Right renal cortex interstitium (tissue), 3 donors: ENCODE data around the gene ACOT2. TPM values are rescaled to one million over a fixed set of nuclear protein-coding genes. Genes with fewer than 3 reads are reported as not detected.
"Not testable (repeated sequence)": the region's sequence is repeated elsewhere in the genome, so short reads cannot be mapped to it uniquely, and the experiment has no call there.

Source experiments
- DNase-seq, 3 donors: peaks; one replicate each; pipeline ENCODE4 v3.0.0-alpha.2; 2013; ENCODE audit warnings: low read depth in 3 of 3, low spot score in 2 of 3
- polyA plus RNA-seq, 3 donors: library from polyadenylated mRNA; unstranded; fragments of 120-200 nt; gene quantifications; one replicate each; pipeline ENCODE4 v1.2.1, GENCODE V29; 2013; ENCODE audit not compliant: insufficient read length in 3 of 3

Gene ACOT2, protein sequence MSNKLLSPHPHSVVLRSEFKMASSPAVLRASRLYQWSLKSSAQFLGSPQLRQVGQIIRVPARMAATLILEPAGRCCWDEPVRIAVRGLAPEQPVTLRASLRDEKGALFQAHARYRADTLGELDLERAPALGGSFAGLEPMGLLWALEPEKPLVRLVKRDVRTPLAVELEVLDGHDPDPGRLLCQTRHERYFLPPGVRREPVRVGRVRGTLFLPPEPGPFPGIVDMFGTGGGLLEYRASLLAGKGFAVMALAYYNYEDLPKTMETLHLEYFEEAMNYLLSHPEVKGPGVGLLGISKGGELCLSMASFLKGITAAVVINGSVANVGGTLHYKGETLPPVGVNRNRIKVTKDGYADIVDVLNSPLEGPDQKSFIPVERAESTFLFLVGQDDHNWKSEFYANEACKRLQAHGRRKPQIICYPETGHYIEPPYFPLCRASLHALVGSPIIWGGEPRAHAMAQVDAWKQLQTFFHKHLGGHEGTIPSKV
- polyA plus RNA-seq: 10 to 100 TPM; 53.3 to 78.2 (median 68.5) TPM

DNA sequence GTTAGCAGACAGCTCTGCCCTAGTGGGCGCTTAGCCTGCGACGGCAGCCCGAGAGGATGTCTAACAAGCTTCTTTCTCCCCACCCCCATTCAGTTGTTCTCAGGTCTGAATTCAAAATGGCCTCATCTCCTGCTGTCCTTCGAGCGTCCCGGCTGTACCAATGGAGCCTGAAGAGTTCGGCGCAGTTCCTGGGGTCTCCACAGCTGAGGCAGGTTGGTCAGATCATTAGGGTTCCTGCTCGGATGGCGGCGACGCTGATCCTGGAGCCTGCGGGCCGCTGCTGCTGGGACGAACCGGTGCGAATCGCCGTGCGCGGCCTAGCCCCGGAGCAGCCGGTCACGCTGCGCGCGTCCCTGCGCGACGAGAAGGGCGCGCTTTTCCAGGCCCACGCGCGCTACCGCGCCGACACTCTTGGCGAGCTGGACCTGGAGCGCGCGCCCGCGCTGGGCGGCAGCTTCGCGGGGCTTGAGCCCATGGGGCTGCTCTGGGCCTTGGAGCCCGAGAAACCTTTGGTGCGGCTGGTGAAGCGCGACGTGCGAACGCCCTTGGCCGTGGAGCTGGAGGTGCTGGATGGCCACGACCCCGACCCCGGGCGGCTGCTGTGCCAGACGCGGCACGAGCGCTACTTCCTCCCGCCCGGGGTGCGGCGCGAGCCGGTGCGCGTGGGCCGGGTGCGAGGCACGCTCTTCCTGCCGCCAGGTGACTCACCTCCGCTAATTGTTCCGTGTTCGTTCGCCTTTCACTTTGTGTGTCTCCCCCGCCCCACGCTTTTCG lies at the start of gene ACOT2:
ACOT2 (plus strand) TSS at position 29 of the 774 bp plus-strand sequence; CDS start at position 57, 28 bp downstream.
- peak; percentile 80 to 85 (median 84) for DNase-seq

DNA sequence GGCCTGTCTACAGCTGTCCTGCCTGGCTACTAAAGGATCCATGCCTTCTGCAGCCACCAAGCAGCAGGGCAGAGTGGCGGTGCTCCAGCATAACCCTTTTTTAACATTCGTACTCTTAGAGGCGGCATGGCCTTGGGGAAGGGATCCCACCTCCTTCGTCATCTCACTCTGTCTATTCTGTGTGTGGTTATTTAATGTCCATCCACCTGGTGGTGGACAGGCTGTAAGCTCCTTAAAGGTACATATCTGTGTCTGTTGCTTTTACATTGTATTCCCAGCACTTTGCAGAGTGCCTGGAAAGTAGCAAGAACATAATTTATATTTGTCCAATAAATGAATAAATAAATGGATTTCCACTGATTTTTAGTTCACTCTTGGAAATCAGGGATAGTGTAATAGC lies 47.8 kb upstream of the ACOT2 start:
- no peak for DNase-seq

DNA sequence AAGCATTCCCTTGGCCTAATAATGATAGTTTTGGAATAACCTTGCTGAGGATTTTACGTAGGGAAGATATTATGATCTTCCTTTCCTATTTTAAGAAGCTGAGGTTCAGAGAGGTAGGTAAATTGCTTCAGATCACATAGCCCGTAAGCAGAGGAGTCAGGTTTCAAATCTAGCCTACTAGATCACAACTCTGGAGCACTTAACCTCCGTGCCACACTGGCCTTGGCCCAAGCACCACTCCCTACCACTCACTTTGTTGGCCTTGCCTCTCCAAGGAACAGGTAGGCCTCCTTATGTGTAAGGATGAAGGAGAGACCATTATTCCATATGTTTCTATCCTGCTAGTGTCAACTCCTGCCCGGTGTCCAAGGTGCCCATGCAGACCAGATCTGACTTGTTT lies 44.5 kb upstream of the ACOT2 start:
- DNase-seq: no peak

DNA sequence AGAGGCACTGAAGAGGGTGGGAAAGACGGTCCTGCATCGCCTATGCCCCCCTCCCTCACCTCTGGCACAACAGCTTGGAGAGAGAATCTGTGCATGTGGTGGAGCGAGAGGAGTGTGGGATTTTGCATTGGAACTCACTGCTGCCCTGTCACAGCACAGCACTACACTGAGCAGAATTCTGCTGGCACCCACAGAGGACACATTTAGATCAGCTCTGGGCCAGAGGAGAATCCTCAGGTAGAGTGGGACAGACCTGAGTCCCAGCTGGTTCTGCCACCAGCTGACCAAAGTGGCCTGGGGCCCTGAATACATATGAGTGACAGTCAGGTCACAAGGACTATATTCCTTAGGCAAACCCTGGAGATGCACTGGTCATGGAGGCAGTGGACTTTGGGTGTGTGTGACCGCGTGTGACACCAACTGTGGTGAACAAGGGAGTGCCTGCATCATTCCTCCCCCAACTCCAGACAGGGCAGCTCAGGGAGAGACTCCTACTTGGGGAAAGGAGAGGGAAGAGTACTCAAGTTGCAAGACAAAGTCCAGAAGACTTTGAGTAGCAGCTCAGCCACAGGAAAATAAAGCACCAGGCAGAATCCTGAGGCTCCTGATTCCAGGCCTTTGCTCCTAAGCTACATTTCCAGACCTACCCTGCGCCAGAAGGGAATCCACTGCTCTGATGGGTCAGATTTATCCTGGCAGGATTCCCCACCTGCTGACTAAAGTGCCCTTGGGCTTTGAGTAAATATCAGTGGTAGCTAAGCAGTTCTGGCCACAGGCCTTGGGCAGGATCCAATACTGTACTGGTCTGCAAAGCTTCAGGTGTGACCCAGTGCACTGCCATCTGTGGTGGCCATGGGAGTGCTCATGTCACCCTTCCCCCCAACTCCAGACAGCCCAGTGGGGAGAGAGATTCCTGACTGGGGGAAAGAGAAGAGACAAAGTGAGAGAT lies 42.7 kb upstream of the ACOT2 start:
- no peak for DNase-seq

DNA sequence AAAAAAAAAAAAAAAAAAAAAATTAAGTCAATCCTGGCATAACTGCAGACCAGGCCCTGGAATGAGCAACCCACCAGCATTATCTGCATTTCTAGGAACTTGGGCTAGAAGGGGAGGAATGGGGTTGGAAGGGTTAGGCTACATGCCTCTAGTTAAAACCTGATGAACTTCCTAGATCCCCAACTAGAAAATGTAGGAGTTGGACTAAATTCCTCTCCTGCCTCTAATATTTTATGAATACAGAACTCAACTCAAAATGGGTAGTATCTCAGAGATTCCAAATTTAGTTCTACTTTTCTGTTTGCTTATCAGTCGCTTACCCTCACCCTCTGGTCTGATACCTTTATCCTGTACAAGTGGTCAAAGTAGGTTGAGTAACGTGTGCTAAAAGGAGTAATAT lies 39.7 kb upstream of the ACOT2 start:
- not testable (repeated sequence) for DNase-seq

DNA sequence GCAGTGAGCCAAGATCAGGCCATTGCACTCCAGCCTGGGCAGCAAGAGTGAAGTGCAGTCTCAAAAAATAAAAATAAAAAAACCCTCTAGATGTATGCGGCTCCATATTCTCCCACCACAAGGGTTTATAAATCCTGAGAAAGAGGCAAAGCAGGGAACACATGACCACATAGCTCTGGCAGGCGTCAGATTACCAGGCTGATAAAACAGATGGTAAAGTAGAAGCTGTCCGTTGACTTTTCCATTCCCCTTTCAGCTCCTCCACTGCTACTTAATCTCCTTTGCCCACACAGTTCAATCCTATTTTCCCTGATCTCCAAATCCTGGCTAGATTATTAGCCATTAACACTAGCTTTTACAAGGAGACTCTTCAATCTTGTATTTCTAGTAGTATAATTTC lies 37.0 kb upstream of the ACOT2 start:
- DNase-seq: not testable (repeated sequence)

DNA sequence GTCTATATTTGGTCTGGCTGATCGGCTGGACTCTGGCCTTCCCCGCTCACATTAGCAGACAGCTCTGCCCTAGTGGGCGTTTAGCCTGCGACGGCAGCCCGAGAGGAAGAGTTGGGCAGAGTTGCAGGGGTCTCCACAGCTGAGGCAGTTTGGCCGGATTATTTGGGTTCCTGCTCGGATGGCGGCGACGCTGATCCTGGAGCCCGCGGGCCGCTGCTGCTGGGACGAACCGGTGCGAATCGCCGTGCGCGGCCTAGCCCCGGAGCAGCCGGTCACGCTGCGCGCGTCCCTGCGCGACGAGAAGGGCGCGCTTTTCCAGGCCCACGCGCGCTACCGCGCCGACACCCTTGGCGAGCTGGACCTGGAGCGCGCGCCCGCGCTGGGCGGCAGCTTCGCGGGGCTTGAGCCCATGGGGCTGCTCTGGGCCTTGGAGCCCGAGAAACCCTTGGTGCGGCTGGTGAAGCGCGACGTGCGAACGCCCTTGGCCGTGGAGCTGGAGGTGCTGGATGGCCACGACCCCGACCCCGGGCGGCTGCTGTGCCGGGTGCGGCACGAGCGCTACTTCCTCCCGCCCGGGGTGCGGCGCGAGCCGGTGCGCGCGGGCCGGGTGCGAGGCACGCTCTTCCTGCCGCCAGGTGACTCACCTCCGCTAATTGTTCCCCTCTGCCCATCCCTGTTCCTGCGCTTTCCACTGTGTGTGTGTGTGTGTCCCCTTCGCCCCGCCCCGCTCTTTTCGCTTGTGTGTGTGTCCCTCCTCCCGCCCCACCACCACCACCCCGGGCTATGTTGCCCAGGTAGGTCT lies 31.6 kb upstream of the ACOT2 start:
- not testable (repeated sequence) for DNase-seq

DNA sequence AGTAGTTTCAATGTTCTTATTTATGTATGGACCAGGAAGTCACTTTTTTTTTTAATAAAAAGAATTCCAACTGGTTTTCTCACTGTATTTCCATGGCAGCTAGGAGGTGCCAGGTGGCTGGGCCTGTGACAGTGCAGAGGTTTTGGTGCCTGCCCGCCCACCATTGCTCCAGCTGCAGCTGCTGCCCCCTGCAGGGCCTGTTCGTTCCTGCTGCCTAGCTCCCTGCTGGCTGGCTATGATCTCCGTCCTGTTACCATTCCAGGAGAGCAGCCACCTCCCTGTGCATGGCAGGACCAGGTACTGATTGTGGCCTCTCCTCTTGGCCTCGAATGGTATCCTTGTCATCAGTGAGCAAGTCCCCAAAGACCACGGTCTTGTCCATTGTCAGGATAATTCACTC lies 30.0 kb upstream of the ACOT2 start:
- not testable (repeated sequence) for DNase-seq

DNA sequence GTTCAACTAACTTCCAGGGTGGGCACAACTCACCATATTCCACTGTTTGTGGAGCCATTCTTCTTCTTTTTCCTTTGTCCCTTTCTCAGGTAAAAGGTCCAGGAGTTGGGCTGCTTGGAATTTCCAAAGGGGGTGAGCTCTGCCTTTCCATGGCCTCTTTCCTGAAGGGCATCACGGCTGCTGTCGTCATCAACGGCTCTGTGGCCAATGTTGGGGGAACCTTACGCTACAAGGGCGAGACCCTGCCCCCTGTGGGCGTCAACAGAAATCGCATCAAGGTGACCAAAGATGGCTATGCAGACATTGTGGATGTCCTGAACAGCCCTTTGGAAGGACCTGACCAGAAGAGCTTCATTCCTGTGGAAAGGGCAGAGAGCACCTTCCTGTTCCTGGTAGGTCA lies 26.1 kb upstream of the ACOT2 start:
- DNase-seq: not testable (repeated sequence)

DNA sequence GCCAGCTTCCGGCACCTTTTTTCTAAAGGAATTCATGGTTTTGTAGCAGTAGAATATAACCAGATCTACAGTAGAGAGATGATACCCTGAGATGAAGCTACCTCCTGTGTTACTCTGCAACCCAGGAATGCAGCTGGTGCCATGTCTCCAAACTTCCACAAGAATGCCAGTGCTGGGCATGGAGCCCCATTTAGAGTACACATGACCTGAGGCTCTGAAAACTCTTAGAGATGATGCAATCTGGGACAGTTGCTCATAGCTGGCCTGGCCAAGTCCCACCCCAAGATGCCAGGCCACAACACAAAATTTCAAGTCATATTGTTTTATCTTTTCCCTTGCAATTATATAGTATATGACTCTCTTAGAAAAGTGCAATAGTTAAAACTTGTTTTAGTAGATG lies 23.7 kb upstream of the ACOT2 start:
- DNase-seq: not testable (repeated sequence)

DNA sequence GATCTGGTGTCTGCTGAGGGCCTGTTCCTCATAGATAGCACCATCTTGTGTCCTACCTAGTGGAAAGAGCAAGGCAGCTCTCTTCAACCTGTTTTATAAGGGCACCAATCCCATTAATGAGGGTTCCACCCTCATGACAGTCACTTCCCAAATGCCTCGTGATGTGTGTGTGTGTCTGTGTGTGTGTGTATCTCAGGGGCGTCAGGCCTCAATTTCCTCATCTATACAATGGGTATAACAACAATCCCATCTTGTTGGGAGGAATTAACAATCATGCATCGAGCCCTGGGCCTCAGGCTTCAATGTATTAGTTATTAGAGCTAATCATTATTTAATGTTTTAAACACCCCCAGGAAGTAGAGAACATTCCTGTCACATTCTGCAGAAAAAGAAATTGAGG lies 19.9 kb upstream of the ACOT2 start:
- not testable (repeated sequence) for DNase-seq

DNA sequence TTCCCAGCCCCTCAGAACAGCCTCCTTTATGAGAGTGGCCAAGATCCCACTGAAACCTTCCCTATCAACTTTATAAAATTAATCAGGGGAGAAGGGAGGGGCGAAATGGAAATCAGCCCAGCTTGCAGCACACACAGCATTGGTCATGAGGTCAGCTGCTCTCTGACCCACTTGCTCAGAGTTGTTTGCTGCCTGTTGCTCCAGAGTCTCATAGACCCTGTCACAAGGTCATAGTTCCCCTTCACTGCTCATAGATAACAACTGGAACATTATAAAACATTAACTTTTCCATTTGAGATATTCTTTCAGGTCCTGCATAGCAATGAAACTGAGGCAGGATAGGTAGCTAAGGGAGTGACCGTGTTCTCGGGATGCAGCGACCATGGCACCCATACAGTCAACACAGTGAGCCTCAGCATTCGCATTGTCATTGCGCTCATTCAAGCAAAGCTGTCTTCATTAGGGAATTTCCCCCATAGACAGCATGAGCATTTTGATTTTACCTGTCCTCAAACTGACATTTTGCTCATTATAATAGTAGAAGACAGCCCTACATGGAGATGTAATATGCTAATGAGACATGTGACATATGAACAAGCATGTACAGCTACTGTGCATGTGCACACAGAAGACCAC lies 19.0 kb upstream of the ACOT2 start:
- DNase-seq: not testable (repeated sequence)

DNA sequence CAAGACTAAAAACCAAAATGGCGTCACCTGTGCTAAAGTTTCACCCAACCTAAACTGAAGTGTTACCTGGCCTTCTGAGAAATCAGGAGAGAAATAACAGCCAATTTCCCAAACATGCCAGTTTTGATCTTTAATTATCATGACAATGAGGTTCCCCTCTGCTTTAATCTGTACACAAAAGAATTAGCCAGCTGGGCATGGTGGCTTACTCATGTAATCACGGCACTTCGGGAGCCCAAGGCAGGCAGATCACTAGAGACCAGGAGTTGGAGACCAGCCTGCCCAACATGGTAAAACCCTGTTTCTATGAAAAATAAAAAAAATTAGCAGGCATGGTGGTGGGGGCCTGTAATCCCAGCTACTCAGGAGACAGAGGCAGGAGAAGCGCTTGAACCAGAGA lies 15.2 kb upstream of the ACOT2 start:
- no peak for DNase-seq

DNA sequence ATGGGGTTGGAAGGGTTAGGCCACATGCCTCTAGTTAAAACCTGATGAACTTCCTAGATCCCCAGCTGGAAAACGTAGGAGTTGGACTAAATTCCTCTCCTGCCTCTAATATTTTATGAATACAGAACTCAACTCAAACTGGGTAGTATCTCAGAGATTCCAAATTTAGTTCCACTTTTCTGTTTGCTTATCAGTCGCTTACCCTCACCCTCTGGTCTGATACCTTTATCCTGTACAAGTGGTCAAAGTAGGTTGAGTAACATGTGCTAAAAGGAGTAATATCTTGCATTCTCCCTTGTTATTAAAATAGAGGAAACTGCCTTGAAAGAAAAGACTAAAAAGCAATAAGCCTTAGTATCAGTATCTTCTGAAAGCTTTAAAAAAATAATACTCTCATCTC lies 11.8 kb upstream of the ACOT2 start:
- DNase-seq: not testable (repeated sequence)

DNA sequence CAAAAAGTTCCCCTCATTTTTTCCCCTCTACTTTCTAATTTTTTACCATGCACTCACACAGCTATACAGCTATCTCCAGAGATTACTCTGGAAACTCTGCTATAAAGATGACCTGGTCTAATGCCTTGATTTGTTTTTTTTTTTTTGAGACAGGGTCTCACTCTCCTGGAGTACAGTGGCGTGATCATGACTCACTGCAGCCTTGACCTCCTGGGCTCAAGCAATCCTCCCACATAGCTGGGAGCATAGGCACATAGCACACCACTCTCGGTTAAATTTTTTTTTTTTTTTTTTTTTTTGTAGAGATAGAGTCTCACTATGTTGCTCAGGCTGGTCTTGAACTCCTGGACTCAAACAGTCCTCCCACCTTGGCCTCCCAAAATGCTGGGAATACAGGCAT lies 10.8 kb upstream of the ACOT2 start:
- DNase-seq: not testable (repeated sequence)

DNA sequence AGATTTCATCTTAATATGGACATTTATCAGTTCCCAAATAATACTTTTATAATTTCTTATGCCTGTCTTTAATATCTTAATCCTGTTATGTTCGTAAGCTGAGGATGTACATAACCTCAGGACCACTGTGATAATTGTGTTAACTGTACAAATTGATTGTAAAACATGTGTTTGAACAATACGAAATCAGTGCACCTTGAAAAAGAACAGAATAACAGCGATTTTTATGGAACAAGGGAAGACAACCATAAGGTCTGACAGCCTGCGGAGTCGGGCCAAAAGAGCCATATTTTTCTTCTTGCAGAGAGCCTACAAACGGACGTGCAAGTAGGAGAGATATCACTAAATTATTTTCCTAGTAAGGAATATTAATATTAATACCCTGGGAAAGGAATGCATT lies 6.8 kb upstream of the ACOT2 start:
- DNase-seq: not testable (repeated sequence)

DNA sequence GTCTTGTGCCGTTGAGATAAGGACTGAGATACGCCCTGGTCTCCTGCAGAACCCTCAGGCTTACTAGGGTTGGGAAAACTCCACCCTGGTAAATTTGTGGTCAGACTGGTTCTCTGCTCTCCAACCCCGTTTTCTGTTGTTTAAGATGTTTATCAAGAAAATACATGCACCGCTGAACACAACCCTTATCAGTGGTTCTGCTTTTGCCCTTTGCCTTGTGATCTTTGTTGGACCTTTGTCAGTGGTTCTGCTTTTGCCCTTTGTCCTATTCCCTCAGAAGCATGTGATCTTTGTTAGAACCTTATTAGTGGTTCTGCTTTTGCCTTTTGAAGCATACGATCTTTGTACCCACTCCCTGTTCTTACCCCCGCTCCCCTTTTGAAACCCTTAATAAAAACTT lies 6.3 kb upstream of the ACOT2 start:
- not testable (repeated sequence) for DNase-seq

DNA sequence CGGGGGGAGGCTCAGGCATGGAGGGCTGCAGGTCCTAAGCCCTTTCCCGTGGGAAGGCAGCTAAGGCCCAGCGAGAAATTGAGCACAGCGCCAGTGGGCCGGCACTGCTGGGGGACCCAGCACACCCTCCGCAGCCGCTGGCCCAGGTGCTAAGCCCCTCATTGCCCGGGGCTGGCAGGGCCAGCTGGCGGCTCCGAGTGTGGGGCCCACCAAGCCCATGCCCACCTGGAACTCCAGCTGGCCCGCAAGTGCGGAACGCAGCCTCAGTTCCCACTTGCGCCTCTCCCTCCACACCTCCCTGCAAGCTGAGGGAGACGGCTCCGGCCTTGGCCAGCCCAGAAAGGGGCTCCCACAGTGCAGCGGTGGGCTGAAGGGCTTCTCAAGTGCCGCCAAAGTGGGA lies 2.6 kb upstream of the ACOT2 start:
- not testable (repeated sequence) for DNase-seq

DNA sequence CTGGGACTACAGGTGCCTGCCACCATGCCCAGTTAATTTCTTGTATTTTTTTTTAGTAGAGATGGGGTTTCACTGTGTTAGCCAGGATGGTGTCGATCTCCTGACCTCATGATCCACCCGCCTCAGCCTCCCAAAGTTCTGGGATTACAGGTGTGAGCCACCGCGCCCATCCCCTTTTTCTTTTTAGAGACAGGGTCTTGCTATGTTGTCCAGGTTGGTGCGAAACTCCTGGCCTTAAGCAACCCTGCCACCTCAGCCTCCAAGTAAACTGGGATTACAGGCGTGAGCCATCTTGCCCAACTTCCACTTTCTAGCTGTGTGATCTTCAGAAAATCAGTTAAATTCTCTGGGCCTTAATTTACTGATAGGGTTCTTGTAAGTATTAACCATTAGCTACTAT lies 2.1 kb upstream of the ACOT2 start:
- DNase-seq: not testable (repeated sequence)
